SK-N-SH (cell line): ENCODE measurements around the gene RPS6KB2. TPM values are rescaled to one million over a fixed set of nuclear protein-coding genes. Genes with fewer than 3 reads are reported as not detected.

Experiments
- CTCF ChIA-PET: fragments of 300-600, 350-600 bp; formaldehyde crosslinking; extraction: SDS; loops from one replicate; lab custom pipeline; 2021; lab: Yijun Ruan, JAX
- POLR2A ChIA-PET: fragments of 350-600 bp; sonication (Branson Sonifier 250); formaldehyde crosslinking; extraction: SDS; loops from one replicate; lab custom pipeline; 2020; ENCODE audit warnings: antibody characterized with exemption, inconsistent platforms; lab: Yijun Ruan, JAX
- DNase-seq: peaks from one replicate; pipeline ENCODE4 v3.0.0; 2012
- H2AFZ ChIP-seq: fragments of 200-600 bp; sonication (generic); 2 replicates; pipeline ENCODE4 v1.8.1; 2016; ENCODE audit warnings: antibody characterized with exemption, mild to moderate bottlenecking, low read depth
- H3F3A ChIP-seq: fragments of 200-600 bp; sonication (generic); replicated peaks from 2 replicates; pipeline ENCODE3; 2016; ENCODE audit warnings: antibody characterized with exemption, mild to moderate bottlenecking; ENCODE audit not compliant: insufficient read depth
- H3K27ac ChIP-seq, 2 experiments: fragments of 200-500 bp in 1 of 2; fragments of 200-600 bp in 1 of 2; sonication (Bioruptor generic) in 1 of 2; sonication (generic), shearing (Covaris generic) in 1 of 2; 2 replicates each; pipeline versions ENCODE4 v1.5.1 to v1.6.1; 2014 to 2016; ENCODE audit warnings: low read depth in 2 of 2, inconsistent platforms in 1 of 2, low read length in 1 of 2, mild to moderate bottlenecking in 1 of 2, mixed read lengths in 1 of 2
- H3K27me3 ChIP-seq: fragments of 200-600 bp; sonication (generic), shearing (Covaris generic); 2 replicates; pipeline ENCODE4 v1.6.1; 2016; ENCODE audit warnings: mixed run types; ENCODE audit not compliant: insufficient read depth
- H3K36me3 ChIP-seq, 2 experiments: fragments of 200-500 bp in 1 of 2; fragments of 200-600 bp in 1 of 2; sonication (Bioruptor generic) in 1 of 2; sonication (generic) in 1 of 2; replicated peaks in 1 of 2; 2 replicates each; pipeline versions ENCODE3 to v1.5.1; 2014 to 2016; ENCODE audit warnings: low read length in 1 of 2, mild to moderate bottlenecking in 1 of 2; ENCODE audit not compliant: insufficient read depth in 2 of 2, control insufficient read depth in 1 of 2
- H3K4me1 ChIP-seq, 2 experiments: fragments of 200-500 bp in 1 of 2; fragments of 200-600 bp in 1 of 2; sonication (Bioruptor generic) in 1 of 2; sonication (generic), shearing (Covaris generic) in 1 of 2; 2 replicates each; pipeline versions ENCODE4 v1.5.1 to v1.6.1; 2014 to 2016; ENCODE audit warnings: low read depth in 1 of 2, low read length in 1 of 2, mixed run types in 1 of 2; ENCODE audit not compliant: insufficient read depth in 2 of 2, control insufficient read depth in 1 of 2
- H3K4me2 ChIP-seq: fragments of 200-600 bp; sonication (generic), shearing (Covaris generic); 2 replicates; pipeline ENCODE4 v1.6.1; 2017; ENCODE audit warnings: mixed run types
- H3K4me3 ChIP-seq, 2 experiments: fragments of 200-500 bp in 1 of 2; fragments of 200-600 bp in 1 of 2; sonication (Bioruptor generic) in 1 of 2; sonication (generic), shearing (Covaris generic) in 1 of 2; 2 replicates each; pipeline versions ENCODE4 v1.5.1 to v1.8.1; 2014 to 2016; ENCODE audit warnings: low read depth in 2 of 2, inconsistent platforms in 1 of 2, low read length in 1 of 2, mild to moderate bottlenecking in 1 of 2, mixed read lengths in 1 of 2, moderate library complexity in 1 of 2
- H3K79me2 ChIP-seq: fragments of 200-600 bp; sonication (generic); 2 replicates; pipeline ENCODE4 v1.8.1; 2017; ENCODE audit warnings: mild to moderate bottlenecking; ENCODE audit not compliant: insufficient read depth
- H3K9ac ChIP-seq: fragments of 200-600 bp; sonication (generic); 2 replicates; pipeline ENCODE4 v1.6.1; 2017; ENCODE audit warnings: mixed run types
- H3K9me2 ChIP-seq: fragments of 200-600 bp; sonication (generic); 2 replicates; pipeline ENCODE4 v1.6.1; 2017; ENCODE audit warnings: mixed run types
- H3K9me3 ChIP-seq: fragments of 200-600 bp; sonication (generic); 2 replicates; pipeline ENCODE4 v1.6.1; 2017; ENCODE audit warnings: mixed run types, mild to moderate bottlenecking, moderate library complexity
- H4K20me1 ChIP-seq: fragments of 200-600 bp; sonication (generic); 2 replicates; pipeline ENCODE4 v1.6.1; 2017; ENCODE audit warnings: mild to moderate bottlenecking, mixed run types; ENCODE audit not compliant: insufficient read depth
- CHD2 ChIP-seq: fragments of 150-350 bp; IDR thresholded peaks from 2 replicates; pipeline ENCODE4 v1.6.1; 2018; ENCODE audit warnings: low read length; ENCODE audit not compliant: partially characterized antibody
- ELF1 ChIP-seq: IDR thresholded peaks from 2 replicates; pipeline ENCODE4 v1.4.0; 2012
- EP300 ChIP-seq, 2 experiments: IDR thresholded peaks; 2 replicates each; pipeline versions ENCODE4 v1.4.0 to v1.6.1; 2012; ENCODE audit warnings: borderline replicate concordance in 1 of 2, low read depth in 1 of 2, low read length in 1 of 2
- FOSL2 ChIP-seq: IDR thresholded peaks from 2 replicates; pipeline ENCODE4 v1.4.0; 2012; ENCODE audit warnings: low read depth, mild to moderate bottlenecking, moderate library complexity, borderline replicate concordance
- FOXJ3 ChIP-seq: sonication (generic); formaldehyde crosslinking; IDR thresholded peaks from 2 replicates; pipeline ENCODE4 v1.5.1; 2020; ENCODE audit warnings: mild to moderate bottlenecking, missing genetic modification reagents
- FOXM1 ChIP-seq: IDR thresholded peaks from 2 replicates; pipeline ENCODE4 v1.4.0; 2012; ENCODE audit warnings: low read depth, mild to moderate bottlenecking
- GATA2 ChIP-seq: sonication (generic); formaldehyde crosslinking; IDR thresholded peaks from 2 replicates; pipeline ENCODE4 v1.5.0; 2020; ENCODE audit warnings: mild to moderate bottlenecking, missing genetic modification reagents
- MXI1 ChIP-seq: IDR thresholded peaks from 2 replicates; pipeline ENCODE4 v1.6.1; 2012; ENCODE audit warnings: mild to moderate bottlenecking, low read depth, low read length, improper control_type of control experiment
- RAD21 ChIP-seq: IDR thresholded peaks from 2 replicates; pipeline ENCODE4 v1.6.1; 2012; ENCODE audit warnings: mild to moderate bottlenecking, low read length
- RCOR1 ChIP-seq: fragments of 150-350 bp; IDR thresholded peaks from 2 replicates; pipeline ENCODE4 v1.6.1; 2017; ENCODE audit warnings: antibody characterized with exemption, low read length
- REST ChIP-seq: IDR thresholded peaks from 2 replicates; pipeline ENCODE4 v1.6.1; 2012; ENCODE audit warnings: mild to moderate bottlenecking, low read depth, low read length, moderate library complexity
- RFX5 ChIP-seq: IDR thresholded peaks from 2 replicates; pipeline ENCODE4 v1.6.1; 2012; ENCODE audit warnings: mild to moderate bottlenecking, improper control_type of control experiment, low read length
- RXRA ChIP-seq: IDR thresholded peaks from 2 replicates; pipeline ENCODE4 v1.4.0; 2012; ENCODE audit warnings: low read depth, mild to moderate bottlenecking, borderline replicate concordance
- TAF1 ChIP-seq: IDR thresholded peaks from 2 replicates; pipeline ENCODE4 v1.6.1; 2012; ENCODE audit warnings: low read depth, mild to moderate bottlenecking, low read length, moderate library complexity, borderline replicate concordance
- TEAD4 ChIP-seq: IDR thresholded peaks from 2 replicates; pipeline ENCODE4 v1.4.0; 2012; ENCODE audit warnings: mild to moderate bottlenecking, borderline replicate concordance; ENCODE audit not compliant: insufficient read depth
- YY1 ChIP-seq: IDR thresholded peaks from 2 replicates; pipeline ENCODE4 v1.4.0; 2012; ENCODE audit warnings: low read depth, mild to moderate bottlenecking
- WGBS: methylation state at CpG from one replicate; pipeline ENCODE4 v1.1.6; 2017; ENCODE audit warnings: low lambda C conversion rate; 5-methylcytosine and 5-hydroxymethylcytosine counted together
- polyA plus RNA-seq, 3 experiments: library from polyadenylated mRNA; depleted of rRNA; stranded (reverse); fragments of >200 nt; gene quantifications; 2 replicates each; pipeline ENCODE4 v1.2.3, GENCODE V29; 2012
- TF ChIP-seq, protein P1 (sequence below): fragments of 150-350 bp; IDR thresholded peaks from 2 replicates; pipeline ENCODE4 v1.6.1; 2016; ENCODE audit warnings: mild to moderate bottlenecking, low read depth, low read length
- TF ChIP-seq, protein P2 (sequence below): fragments of 200-600 bp; sonication (generic); IDR thresholded peaks from 2 replicates; pipeline ENCODE4 v1.6.1; 2017; ENCODE audit warnings: antibody characterized with exemption, mild to moderate bottlenecking, moderate library complexity
- TF ChIP-seq, protein P3 (sequence below): IDR thresholded peaks from 2 replicates; pipeline ENCODE4 v1.4.0; 2012; ENCODE audit warnings: low read depth, borderline replicate concordance

Gene RPS6KB2
- polyA plus RNA-seq, 1 of the 3 experiments (the other 2 are of a cell fraction): 52.0 TPM

- Histone ChIP-seq H3K4me1 (peaks cover 3 to 10% of the 10 kb centered on the region in 2 experiments; a peak in 1 of 4 replicates), H4K20me1 (no peaks in the 10 kb centered on the region), H3K9me3 (no peaks in the 10 kb centered on the region), H3K27me3 (no peaks in the 10 kb centered on the region), H3K4me3 (peak overlapping the region; percentile 76 to 85), H3K9ac (peak overlapping the region; percentile 92)
- 28% methylated on average over 7 of the region's 12 CpGs for WGBS
- no peak for TF ChIP-seq TEAD4
- TF ChIP-seq, all 33 proteins: peak for 0
- Histone ChIP-seq H3K79me2 (peaks cover 28% of the 10 kb centered on the region), H3K9me2 (no peaks in the 10 kb centered on the region), H3K27ac (peak overlapping the region in 1 of 2 experiments; percentile 40; a peak in 2 of 4 replicates), H3K36me3 (peaks cover 3 to 25% of the 10 kb centered on the region in 2 experiments), H3F3A (no peaks in the 10 kb centered on the region), H3K4me2 (peak overlapping the region; percentile 99), H2AFZ (peak overlapping the region; percentile 77; the same call in 1 of the 2 replicates)
- POLR2A ChIA-PET: interaction anchor here (0.9 to 1.8 kb wide), 4 partner anchors 9 to 39 kb away, joined by 3 to 6 read pairs (median 4); partner anchors contain the start of gene PPP1CA
- CTCF ChIA-PET: no interaction called here
- no peak for DNase-seq
Measured at GRCh38 chr11:67429038-67429668, 859 bp downstream of the RPS6KB2 start.

DNA sequence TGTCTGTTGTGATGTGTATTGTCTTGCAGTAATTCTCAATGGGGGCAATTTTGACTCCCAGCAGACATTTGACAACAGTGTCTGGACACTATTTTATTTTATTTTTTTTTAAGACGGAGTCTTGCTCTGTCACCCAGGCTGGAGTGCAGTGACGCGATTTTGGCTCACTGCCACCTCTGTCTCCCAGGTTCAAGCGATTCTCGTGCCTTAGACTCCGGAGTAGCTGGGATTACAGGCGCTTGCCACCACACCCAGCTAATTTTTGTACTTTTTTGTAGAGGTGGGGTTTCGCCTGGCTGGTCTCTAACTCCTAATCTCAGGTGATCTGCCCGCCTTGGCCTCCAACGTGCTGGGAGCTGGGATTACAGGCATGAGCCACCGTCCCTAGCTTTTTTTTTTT, 1.4 kb downstream of the RPS6KB2 start:
- Histone ChIP-seq H3K4me2 (peak overlapping the region; percentile 99), H3K4me1 (peaks cover 3 to 10% of the 10 kb centered on the region in 2 experiments; a peak in 1 of 4 replicates), H3K4me3 (no peak overlapping the region), H3K9ac (no peak overlapping the region), H3K9me3 (no peaks in the 10 kb centered on the region), H4K20me1 (no peaks in the 10 kb centered on the region), H3K27me3 (no peaks in the 10 kb centered on the region), H3K9me2 (no peaks in the 10 kb centered on the region), H2AFZ (no peak overlapping the region), H3K36me3 (peaks cover 3 to 29% of the 10 kb centered on the region in 2 experiments), H3F3A (no peaks in the 10 kb centered on the region), H3K27ac (no peak overlapping the region), H3K79me2 (peaks cover 28% of the 10 kb centered on the region)
- ChIA-PET CTCF (interaction anchor here (0.8 kb wide), 1 partner anchor 16 kb away, joined by 3 read pairs; no protein-coding TSS in a partner anchor), POLR2A (interaction anchor here (1.8 kb wide), 1 partner anchor 8 kb away, joined by 4 read pairs; no protein-coding TSS in a partner anchor)
- no peak for DNase-seq
- 92% methylated on average over 11 of the region's 11 CpGs for WGBS
- TF ChIP-seq CHD2: no peak
- TF ChIP-seq RAD21: no peak
- TF ChIP-seq YY1: no peak
- TF ChIP-seq GATA2: no peak
- no peak for TF ChIP-seq TEAD4
- TF ChIP-seq, protein P1, sequence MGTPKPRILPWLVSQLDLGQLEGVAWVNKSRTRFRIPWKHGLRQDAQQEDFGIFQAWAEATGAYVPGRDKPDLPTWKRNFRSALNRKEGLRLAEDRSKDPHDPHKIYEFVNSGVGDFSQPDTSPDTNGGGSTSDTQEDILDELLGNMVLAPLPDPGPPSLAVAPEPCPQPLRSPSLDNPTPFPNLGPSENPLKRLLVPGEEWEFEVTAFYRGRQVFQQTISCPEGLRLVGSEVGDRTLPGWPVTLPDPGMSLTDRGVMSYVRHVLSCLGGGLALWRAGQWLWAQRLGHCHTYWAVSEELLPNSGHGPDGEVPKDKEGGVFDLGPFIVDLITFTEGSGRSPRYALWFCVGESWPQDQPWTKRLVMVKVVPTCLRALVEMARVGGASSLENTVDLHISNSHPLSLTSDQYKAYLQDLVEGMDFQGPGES: no peak
- TF ChIP-seq FOXJ3 (CRISPR knock-in tag): no peak
- TF ChIP-seq RFX5: no peak
- TF ChIP-seq RCOR1: no peak
- no peak for TF ChIP-seq FOSL2
- TF ChIP-seq, protein P2, sequence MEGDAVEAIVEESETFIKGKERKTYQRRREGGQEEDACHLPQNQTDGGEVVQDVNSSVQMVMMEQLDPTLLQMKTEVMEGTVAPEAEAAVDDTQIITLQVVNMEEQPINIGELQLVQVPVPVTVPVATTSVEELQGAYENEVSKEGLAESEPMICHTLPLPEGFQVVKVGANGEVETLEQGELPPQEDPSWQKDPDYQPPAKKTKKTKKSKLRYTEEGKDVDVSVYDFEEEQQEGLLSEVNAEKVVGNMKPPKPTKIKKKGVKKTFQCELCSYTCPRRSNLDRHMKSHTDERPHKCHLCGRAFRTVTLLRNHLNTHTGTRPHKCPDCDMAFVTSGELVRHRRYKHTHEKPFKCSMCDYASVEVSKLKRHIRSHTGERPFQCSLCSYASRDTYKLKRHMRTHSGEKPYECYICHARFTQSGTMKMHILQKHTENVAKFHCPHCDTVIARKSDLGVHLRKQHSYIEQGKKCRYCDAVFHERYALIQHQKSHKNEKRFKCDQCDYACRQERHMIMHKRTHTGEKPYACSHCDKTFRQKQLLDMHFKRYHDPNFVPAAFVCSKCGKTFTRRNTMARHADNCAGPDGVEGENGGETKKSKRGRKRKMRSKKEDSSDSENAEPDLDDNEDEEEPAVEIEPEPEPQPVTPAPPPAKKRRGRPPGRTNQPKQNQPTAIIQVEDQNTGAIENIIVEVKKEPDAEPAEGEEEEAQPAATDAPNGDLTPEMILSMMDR: no peak
- no peak for TF ChIP-seq REST
- no peak for TF ChIP-seq MXI1
- no peak for TF ChIP-seq ELF1
- no peak for TF ChIP-seq TAF1
- TF ChIP-seq EP300 (IDR thresholded peaks at IDR 0.05; ENCODE audit: borderline replicate concordance in 1 of 2, low read depth in 1 of 2, low read length in 1 of 2): no peak
- no peak for TF ChIP-seq FOXM1
- TF ChIP-seq, protein P3, sequence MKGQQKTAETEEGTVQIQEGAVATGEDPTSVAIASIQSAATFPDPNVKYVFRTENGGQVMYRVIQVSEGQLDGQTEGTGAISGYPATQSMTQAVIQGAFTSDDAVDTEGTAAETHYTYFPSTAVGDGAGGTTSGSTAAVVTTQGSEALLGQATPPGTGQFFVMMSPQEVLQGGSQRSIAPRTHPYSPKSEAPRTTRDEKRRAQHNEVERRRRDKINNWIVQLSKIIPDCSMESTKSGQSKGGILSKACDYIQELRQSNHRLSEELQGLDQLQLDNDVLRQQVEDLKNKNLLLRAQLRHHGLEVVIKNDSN: no peak
- no peak for TF ChIP-seq RXRA
